Activated T-cell treated with anti-CD3 and anti-CD28 coated beads, Interleukin-2, amount 50 U/mL, for 1 hour (primary cell): Measurements from ENCODE around the gene ADH4.
"Not testable (repeated sequence)": the region's sequence is repeated elsewhere in the genome, so short reads cannot be mapped to it uniquely, and the experiment has no call there.

Experiments used
- DNase-seq: peaks from one replicate; pipeline ENCODE4 v3.0.0-alpha.2; 2020

Gene ADH4

DNA sequence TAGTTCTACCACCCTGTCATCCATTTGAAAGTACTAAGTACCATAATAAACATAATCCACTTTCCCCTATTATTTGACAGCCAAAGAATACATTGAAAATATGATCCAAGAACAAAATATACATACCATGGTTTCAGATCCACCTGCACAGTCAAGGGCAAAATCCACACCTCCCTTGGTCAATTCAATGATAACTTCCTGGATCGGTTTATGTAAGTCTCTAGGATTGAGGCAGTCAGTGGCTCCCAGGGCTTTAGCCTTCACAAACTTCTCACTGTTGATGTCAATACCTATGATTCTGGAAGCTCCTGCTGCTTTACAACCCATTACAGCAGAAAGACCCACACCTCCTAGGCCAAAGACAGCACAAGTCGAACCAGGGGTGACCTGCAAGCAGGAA, 12.7 kb downstream of the ADH4 start:
- DNase-seq = no peak

GRCh38 chr4:99126376-99126775, 17.7 kb downstream of the ADH4 start:
- no peak for DNase-seq

- DNase-seq = no peak
Observed at GRCh38 chr4:99121008-99121407, 23.1 kb downstream of the ADH4 start.

- DNase-seq = no peak
Observed at GRCh38 chr4:99120501-99120900, 23.6 kb downstream of the ADH4 start.

GRCh38 chr4:99117876-99118693, 26.0 kb downstream of the ADH4 start:
- no peak for DNase-seq

DNA sequence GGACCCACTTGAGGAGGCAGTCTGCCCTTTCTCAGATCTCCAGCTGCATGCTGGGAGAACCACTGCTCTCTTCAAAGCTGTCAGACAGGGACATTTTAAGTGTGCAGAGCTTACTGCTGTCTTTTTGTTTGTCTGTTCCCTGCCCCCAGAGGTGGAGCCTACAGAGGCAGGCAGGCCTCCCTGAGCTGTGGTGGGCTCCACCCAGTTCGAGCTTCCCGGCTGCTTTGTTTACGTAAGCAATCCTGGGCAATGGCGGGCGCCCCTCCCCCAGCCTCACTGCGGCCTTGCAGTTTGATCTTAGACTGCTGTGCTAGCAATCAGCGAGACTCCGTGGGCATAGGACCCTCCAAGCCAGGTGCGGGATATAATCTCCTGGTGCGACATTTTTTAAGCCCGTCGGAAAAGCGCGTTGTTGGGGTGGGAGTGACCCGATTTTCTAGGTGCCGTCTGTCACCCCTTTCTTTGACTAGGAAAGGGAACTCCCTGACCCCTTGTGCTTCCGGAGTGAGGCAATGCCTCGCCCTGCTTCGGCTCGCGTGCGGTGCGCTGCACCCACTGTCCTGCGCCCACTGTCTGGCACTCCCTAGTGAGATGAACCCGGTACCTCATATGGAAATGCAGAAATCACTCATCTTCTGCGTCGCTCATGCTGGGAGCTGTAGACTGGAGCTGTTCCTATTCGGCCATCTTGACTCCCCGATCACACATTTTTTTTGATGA, 26.8 kb downstream of the ADH4 start:
- DNase-seq = not testable (repeated sequence)

DNA sequence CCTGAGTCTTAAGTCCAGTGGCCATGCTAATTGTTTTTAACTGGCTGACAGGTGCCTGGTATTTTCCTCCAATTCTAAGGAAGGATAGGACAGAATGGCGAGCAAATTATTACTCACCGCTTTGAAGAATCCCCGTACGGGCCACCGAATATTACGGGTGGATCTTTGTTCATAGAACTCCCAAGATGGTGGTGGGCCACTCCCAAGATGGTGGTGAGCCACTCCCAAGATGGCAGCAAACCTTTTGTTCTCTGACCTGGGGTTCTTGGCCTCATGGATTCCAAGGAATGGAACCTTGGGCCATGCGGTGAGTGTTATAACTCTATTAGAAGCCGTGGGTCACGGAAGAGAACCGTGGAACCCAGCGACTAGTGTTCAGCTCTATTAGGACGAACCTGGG, 34.8 kb downstream of the ADH4 start:
- DNase-seq = not testable (repeated sequence)

DNA sequence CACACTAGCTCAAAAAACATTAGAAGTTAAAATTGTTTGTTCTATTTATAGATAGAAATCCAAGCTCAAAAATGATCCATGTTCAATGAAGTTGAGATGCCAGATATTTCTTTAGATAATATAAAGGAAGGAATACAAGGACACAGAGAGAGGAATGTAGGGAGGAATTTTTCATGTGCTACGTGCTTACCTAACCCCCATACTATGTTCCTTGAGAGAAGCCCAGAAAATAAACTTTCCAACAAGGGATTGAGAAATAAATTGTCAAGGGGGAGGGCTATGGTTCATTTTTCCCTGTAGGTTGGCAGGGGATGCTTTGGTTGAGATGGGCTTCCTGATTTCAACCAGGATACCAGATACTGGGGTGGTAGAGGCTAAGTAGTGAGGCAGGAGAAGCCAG, 39.9 kb downstream of the ADH4 start:
- no peak for DNase-seq

DNA sequence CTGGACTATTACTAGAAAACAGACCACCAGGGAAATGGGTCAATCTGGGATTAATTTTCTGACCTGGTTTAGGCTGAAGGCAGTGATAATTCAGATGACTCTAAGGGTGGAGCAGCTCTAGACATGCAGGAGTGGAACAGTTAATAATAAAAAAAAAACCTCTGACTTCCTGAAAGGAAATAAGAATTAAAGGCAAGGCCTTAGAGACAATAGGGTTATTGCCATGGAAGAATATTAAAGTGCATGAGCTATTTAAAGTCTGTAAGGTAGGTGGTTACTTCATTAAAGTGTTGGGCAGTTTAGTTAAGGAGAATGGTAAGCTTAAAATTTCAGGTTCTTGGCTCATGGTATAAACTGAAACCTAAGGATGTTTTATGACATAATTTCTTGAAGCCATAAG, 40.9 kb downstream of the ADH4 start:
- no peak for DNase-seq

DNA sequence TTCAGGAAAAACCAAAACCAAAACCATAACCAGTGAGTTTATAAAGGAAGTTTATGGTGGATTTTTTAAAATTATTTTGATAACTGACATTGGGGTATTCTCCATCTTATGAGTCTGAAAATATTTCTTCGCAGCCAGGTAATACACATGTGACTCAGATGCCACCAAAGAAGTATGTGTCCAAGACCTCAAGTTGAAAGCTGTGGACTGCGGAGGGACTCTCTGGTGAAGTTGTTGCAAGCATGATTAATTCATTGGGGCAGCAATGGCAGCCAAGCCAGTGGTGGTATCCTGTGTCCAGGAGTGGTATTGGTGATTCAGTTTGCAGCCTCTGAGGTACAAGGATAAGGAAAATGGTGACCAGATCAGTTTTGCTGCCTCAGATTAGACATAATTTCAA, 41.5 kb downstream of the ADH4 start:
- no peak for DNase-seq

GRCh38 chr4:99100876-99101275, 43.2 kb downstream of the ADH4 start:
- no peak for DNase-seq

GRCh38 chr4:99099814-99100213, 44.3 kb downstream of the ADH4 start:
- not testable (repeated sequence) for DNase-seq

GRCh38 chr4:99099311-99099710, 44.8 kb downstream of the ADH4 start:
- DNase-seq = no peak

GRCh38 chr4:99091841-99092240, 52.3 kb downstream of the ADH4 start:
- DNase-seq = not testable (repeated sequence)

GRCh38 chr4:99091216-99091575, 52.9 kb downstream of the ADH4 start:
- no peak for DNase-seq

GRCh38 chr4:99090481-99091215, 53.4 kb downstream of the ADH4 start:
- no peak for DNase-seq

- DNase-seq = peak; percentile 88
Observed at GRCh38 chr4:99088481-99089365, 55.4 kb downstream of the ADH4 start, which contains the start of gene ADH5. Gene ADH5, minus strand, starts transcription at chr4:99088788. Its CDS starts 88 bp downstream, at chr4:99088700.

- no peak for DNase-seq
Observed at GRCh38 chr4:99088023-99088449, 56.1 kb downstream of the ADH4 start.

GRCh38 chr4:99084595-99084994, 59.5 kb downstream of the ADH4 start:
- DNase-seq = no peak

GRCh38 chr4:99082192-99082591, 61.9 kb downstream of the ADH4 start:
- DNase-seq = no peak

DNA sequence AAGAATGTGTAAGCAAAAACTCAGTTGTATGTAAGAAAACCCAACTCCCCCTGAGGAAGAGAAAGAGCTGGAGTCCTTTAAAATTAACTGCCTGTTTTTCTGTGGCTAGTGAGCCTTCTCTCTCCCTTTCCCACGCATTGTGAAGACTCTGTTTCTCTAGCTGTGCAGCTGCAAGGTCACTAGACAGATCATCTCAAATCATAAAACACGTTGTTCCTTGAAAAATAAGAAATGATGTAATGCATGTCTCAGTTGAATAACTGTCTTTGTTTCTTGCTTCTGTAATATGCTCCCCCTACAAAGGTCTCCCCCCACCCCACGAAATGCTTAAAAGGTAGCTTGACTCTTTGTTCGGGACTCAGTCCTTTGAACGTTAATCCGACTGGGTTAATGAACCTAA, 63.2 kb downstream of the ADH4 start:
- not testable (repeated sequence) for DNase-seq

DNA sequence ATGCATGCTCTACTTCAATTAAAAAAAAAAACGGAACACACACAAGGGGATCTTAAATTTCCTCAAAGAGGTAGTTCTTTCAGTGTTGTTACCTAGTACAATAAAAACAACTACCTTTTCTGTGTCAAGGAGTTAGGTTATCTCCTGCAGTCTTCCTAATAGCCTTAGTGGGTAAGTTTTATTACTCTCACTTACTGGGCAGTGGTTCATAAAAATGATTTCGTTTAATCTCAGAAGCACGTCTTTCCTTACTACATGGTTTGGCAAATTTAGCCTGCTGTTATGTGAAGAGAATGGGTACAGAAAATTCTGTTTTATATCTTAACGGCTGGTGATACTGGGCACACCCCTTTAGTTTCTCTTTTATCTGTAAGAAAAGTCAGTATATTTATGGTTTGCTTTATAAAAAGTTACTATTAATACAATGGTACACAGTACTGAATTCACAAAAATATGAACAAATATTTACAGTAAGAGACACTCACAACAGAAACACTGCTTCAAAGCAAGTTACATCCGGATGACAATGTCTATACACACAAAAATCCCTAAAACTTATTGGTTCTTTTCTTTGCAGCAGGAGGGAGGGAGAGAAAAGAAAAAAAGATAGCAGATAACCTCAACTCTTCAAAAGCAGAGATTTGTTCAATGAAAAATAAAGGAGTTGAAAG, 64.3 kb downstream of the ADH4 start:
- DNase-seq = no peak
